MM.1S (cell line): ENCODE measurements around the gene CIZ1.

Experiments used
- CTCF ChIP-seq: fragments of 300-600 bp; sonication (generic); IDR thresholded peaks from 2 replicates; pipeline ENCODE4 v1.5.1; 2016; ENCODE audit warnings: antibody characterized with exemption, low read length, mixed read lengths
- EZH2 ChIP-seq: fragments of 300-600 bp; sonication (generic); optimal IDR thresholded peaks from 2 replicates; pipeline ENCODE3; 2017; ENCODE audit warnings: low read depth, mild to moderate bottlenecking, antibody characterized with exemption, low read length, mixed read lengths

DNA sequence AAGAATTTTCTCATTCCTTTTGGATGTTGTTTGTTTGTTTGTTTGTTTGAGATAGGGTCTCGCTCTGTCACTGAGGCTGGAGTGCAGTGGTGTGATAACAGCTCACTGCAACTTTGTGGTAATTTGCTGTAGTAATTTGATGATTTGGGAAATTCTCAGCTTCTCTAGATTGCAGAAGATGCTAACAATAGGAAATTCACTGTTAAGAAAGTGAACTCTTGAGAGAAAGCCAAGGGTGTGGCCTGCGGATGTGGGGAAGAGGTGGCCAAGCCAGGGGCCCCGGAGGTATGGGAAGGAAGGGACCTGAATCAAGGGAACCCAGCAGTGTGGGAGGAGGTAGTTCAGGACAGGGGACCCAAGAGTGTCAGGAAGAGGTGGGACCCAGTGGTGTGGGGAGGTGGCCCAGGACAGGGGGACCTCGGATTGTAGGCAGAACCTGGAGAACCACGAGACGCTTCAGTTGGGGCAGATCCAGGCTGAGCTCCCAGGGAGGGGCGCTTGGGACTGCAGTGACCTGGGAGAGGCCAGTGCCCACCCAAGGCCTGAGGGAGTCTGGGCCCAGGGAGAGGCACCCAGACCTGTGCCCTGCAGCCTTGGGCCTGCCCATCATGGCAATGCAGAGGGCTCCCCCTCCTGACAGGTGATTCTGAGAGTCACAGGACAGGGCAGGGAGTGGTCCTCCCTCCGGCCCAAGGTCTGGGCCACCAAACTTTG lies 47.7 kb downstream of the CIZ1 start:
- no peak for TF ChIP-seq CTCF
- TF ChIP-seq EZH2, result no peak
